Parathyroid adenoma (tissue), 2 donors: ENCODE data around the gene AADAT.
"Not testable (repeated sequence)": the region's sequence is repeated elsewhere in the genome, so short reads cannot be mapped to it uniquely, and the experiment has no call there.

Source experiments
- H2AFZ ChIP-seq: fragments of 300-600 bp; sonication (generic); one replicate; pipeline ENCODE4 v1.7.0; 2017; ENCODE audit warnings: antibody characterized with exemption, mild to moderate bottlenecking
- H3K27ac ChIP-seq: fragments of 300-600 bp; sonication (generic); one replicate; pipeline ENCODE4 v1.7.0; 2017
- H3K27me3 ChIP-seq: fragments of 300-600 bp; sonication (generic); one replicate; pipeline ENCODE4 v1.7.0; 2017; ENCODE audit warnings: low read length; ENCODE audit not compliant: control insufficient read depth, insufficient read depth
- H3K36me3 ChIP-seq: fragments of 300-600 bp; sonication (generic); one replicate; pipeline ENCODE4 v1.7.0; 2017; ENCODE audit warnings: low read length; ENCODE audit not compliant: control insufficient read depth, insufficient read depth
- H3K4me1 ChIP-seq: fragments of 300-600 bp; sonication (generic); one replicate; pipeline ENCODE4 v1.7.0; 2017; ENCODE audit warnings: control low read depth
- H3K4me2 ChIP-seq: fragments of 300-600 bp; sonication (generic); one replicate; pipeline ENCODE4 v1.7.0; 2017; ENCODE audit warnings: low read length
- H3K4me3 ChIP-seq: fragments of 300-600 bp; sonication (generic); one replicate; pipeline ENCODE4 v1.7.0; 2017; ENCODE audit warnings: low read depth, low read length
- H3K79me2 ChIP-seq: fragments of 300-600 bp; sonication (generic); one replicate; pipeline ENCODE4 v1.7.0; 2017; ENCODE audit warnings: control low read depth
- H3K9ac ChIP-seq: fragments of 300-600 bp; sonication (generic); one replicate; pipeline ENCODE4 v1.7.0; 2017; ENCODE audit warnings: mild to moderate bottlenecking
- H3K9me3 ChIP-seq: fragments of 300-600 bp; sonication (generic); one replicate; pipeline ENCODE4 v1.7.0; 2017; ENCODE audit warnings: low read length; ENCODE audit not compliant: control insufficient read depth
- CTCF ChIP-seq: fragments of 300-600 bp; sonication (generic); IDR thresholded peaks from one replicate; pipeline ENCODE4 v1.7.0; 2017; ENCODE audit warnings: antibody characterized with exemption, mild to moderate bottlenecking
- donor health status: primary hyperparathyroidism.

The AADAT gene

GRCh38 chr4:170114636-170115035, 24.9 kb upstream of the AADAT start:
- Histone ChIP-seq H3K4me3 (no peak overlapping the region), H3K4me1 (no peaks in the 10 kb centered on the region), H3K36me3 (no peaks in the 10 kb centered on the region), H3K27ac (no peak overlapping the region), H3K9me3 (no peaks in the 10 kb centered on the region), H3K79me2 (no peaks in the 10 kb centered on the region), H3K9ac (no peak overlapping the region), H3K27me3 (no peaks in the 10 kb centered on the region), H3K4me2 (no peak overlapping the region), H2AFZ (no peak overlapping the region)
- TF ChIP-seq CTCF, result no peak

DNA sequence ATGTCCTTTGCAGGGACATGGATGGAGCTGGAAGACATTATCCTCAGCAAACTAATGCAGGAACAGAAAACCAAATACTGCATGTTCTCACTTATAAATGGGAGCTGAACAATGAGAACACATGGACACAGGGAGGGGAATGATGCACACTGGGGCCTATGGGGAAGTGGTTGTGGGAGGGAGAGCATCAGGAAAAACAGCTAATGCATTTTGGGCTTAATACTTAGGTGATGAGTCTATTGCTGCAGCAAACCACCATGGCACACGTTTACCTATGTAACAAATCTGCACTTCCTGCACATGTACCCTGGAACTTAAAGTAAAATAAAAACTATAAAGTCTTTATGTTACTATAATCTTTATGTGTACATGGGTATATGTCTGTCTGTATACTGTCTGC, 24.4 kb upstream of the AADAT start:
- H3K27me3 ChIP-seq, H3K4me2 ChIP-seq, H2AFZ ChIP-seq, H3K27ac ChIP-seq, H3K79me2 ChIP-seq, H3K9me3 ChIP-seq, H3K36me3 ChIP-seq, H3K4me1 ChIP-seq, H3K4me3 ChIP-seq, H3K9ac ChIP-seq: not testable (repeated sequence)

DNA sequence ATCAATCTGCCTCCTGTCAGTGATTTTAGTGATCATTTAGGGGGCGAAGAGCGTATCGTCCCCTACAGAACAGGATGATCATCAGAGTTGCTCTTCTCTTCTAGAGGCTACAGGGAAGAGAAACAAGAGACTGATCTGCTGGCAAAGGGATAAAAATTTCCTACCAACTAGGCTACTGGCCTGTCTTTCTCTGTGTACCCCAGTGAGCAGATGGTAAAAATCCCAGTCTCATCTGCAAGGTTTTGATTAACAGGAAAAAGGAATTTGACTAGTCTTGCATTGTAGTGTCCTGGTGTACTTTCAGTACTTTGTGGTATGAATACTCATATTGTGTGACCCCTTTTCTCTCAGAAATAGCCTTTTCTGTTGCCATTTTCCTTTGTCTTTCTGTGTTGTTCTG, 21.8 kb upstream of the AADAT start:
- H3K9ac ChIP-seq, result no peak overlapping the region
- H3K36me3 ChIP-seq, result no peaks in the 10 kb centered on the region
- no peak overlapping the region for H3K4me3 ChIP-seq
- no peak overlapping the region for H2AFZ ChIP-seq
- no peak overlapping the region for H3K4me2 ChIP-seq
- H3K27me3 ChIP-seq, result no peaks in the 10 kb centered on the region
- no peak for TF ChIP-seq CTCF
- H3K9me3 ChIP-seq, result no peaks in the 10 kb centered on the region
- no peak overlapping the region for H3K27ac ChIP-seq
- H3K4me1 ChIP-seq, result no peaks in the 10 kb centered on the region
- H3K79me2 ChIP-seq, result no peaks in the 10 kb centered on the region

- H3K4me1 ChIP-seq, result no peaks in the 10 kb centered on the region
- no peaks in the 10 kb centered on the region for H3K27me3 ChIP-seq
- no peak overlapping the region for H3K9ac ChIP-seq
- H3K4me2 ChIP-seq, result no peak overlapping the region
- H3K36me3 ChIP-seq, result no peaks in the 10 kb centered on the region
- H3K79me2 ChIP-seq, result no peaks in the 10 kb centered on the region
- no peak overlapping the region for H3K27ac ChIP-seq
- no peak overlapping the region for H3K4me3 ChIP-seq
- H3K9me3 ChIP-seq, result no peaks in the 10 kb centered on the region
- no peak overlapping the region for H2AFZ ChIP-seq
- TF ChIP-seq CTCF, result no peak
Observed at GRCh38 chr4:170111085-170111484, 21.3 kb upstream of the AADAT start.

GRCh38 chr4:170110285-170110672, 20.5 kb upstream of the AADAT start:
- Histone ChIP-seq H3K9me3 (no peaks in the 10 kb centered on the region), H3K4me2 (no peak overlapping the region), H3K9ac (no peak overlapping the region), H3K4me3 (no peak overlapping the region), H3K27me3 (no peaks in the 10 kb centered on the region), H3K79me2 (no peaks in the 10 kb centered on the region), H3K27ac (no peak overlapping the region), H3K36me3 (no peaks in the 10 kb centered on the region), H2AFZ (no peak overlapping the region), H3K4me1 (no peaks in the 10 kb centered on the region)
- TF ChIP-seq CTCF, result no peak
